Activated naive CD4-positive, alpha-beta T cell treated with anti-CD3 and anti-CD28 coated beads, Interleukin-2, amount 50 U/mL, for 24 hours (primary cell): ENCODE measurements around the gene EPHB3.

Experiments used
- H3K27ac Mint-ChIP-seq: one replicate; pipeline ENCODE4 v1.8.0; 2021; ENCODE audit warnings: mild to moderate bottlenecking, mixed read lengths
- H3K27me3 Mint-ChIP-seq: one replicate; pipeline ENCODE4 v1.8.0; 2021; ENCODE audit warnings: mixed read lengths
- H3K36me3 Mint-ChIP-seq: one replicate; pipeline ENCODE4 v1.8.0; 2021; ENCODE audit warnings: mixed read lengths
- H3K4me1 Mint-ChIP-seq: one replicate; pipeline ENCODE4 v1.8.0; 2021; ENCODE audit warnings: mixed read lengths
- H3K4me3 Mint-ChIP-seq: one replicate; pipeline ENCODE4 v1.8.0; 2021; ENCODE audit warnings: mild to moderate bottlenecking, mixed read lengths
- H3K9me3 Mint-ChIP-seq: one replicate; pipeline ENCODE4 v1.8.0; 2021; ENCODE audit warnings: mixed read lengths

EPHB3 gene

GRCh38 chr3:184561061-184561912 is at the start of gene EPHB3:
Gene EPHB3, plus strand, starts transcription at chr3:184561785. Its CDS starts 451 bp downstream, at chr3:184562236.
- Mint-ChIP-seq H3K4me3 (peak within 1 kb of the TSS; percentile 81), H3K4me1 (peaks cover 40% of the 10 kb centered on the region), H3K9me3 (no peaks in the 10 kb centered on the region), H3K27ac (peak within 1 kb of the TSS; percentile 52), H3K27me3 (peaks cover 18% of the 10 kb centered on the region), H3K36me3 (peaks cover 4% of the 10 kb centered on the region)

- no peaks in the 10 kb centered on the region for H3K36me3 Mint-ChIP-seq
- peaks cover 47% of the 10 kb centered on the region for H3K27me3 Mint-ChIP-seq
- no peaks in the 10 kb centered on the region for H3K9me3 Mint-ChIP-seq
- H3K4me3 Mint-ChIP-seq, result peak overlapping the region; percentile 24
- no peak overlapping the region for H3K27ac Mint-ChIP-seq
- H3K4me1 Mint-ChIP-seq, result peaks cover 5% of the 10 kb centered on the region
Measured at GRCh38 chr3:184512621-184513020, 49.0 kb upstream of the EPHB3 start.

- H3K4me1 Mint-ChIP-seq, result peaks cover 5% of the 10 kb centered on the region
- no peak overlapping the region for H3K27ac Mint-ChIP-seq
- peak overlapping the region; percentile 74 for H3K4me3 Mint-ChIP-seq
- H3K9me3 Mint-ChIP-seq, result no peaks in the 10 kb centered on the region
- H3K36me3 Mint-ChIP-seq, result no peaks in the 10 kb centered on the region
- H3K27me3 Mint-ChIP-seq, result peaks cover 49% of the 10 kb centered on the region
Measured at GRCh38 chr3:184513276-184514170, 48.1 kb upstream of the EPHB3 start.

- no peak overlapping the region for H3K27ac Mint-ChIP-seq
Measured at GRCh38 chr3:184514171-184514490, 47.5 kb upstream of the EPHB3 start.

GRCh38 chr3:184523825-184524615 is 37.6 kb upstream of the EPHB3 start:
- Mint-ChIP-seq H3K27me3 (peaks cover 6% of the 10 kb centered on the region), H3K27ac (no peak overlapping the region), H3K4me1 (peaks cover 16% of the 10 kb centered on the region), H3K4me3 (peak overlapping the region; percentile 30), H3K36me3 (no peaks in the 10 kb centered on the region), H3K9me3 (no peaks in the 10 kb centered on the region)

More at GRCh38 chr3:184514171-184514490, 47.5 kb upstream of the EPHB3 start:
- Mint-ChIP-seq H3K9me3 (no peaks in the 10 kb centered on the region), H3K36me3 (no peaks in the 10 kb centered on the region), H3K4me3 (peak overlapping the region; percentile 74), H3K27me3 (peaks cover 55% of the 10 kb centered on the region), H3K4me1 (peaks cover 5% of the 10 kb centered on the region)

GRCh38 chr3:184524981-184525336 is 36.6 kb upstream of the EPHB3 start:
- Mint-ChIP-seq H3K27ac (peak overlapping the region; percentile 53), H3K4me1 (peaks cover 16% of the 10 kb centered on the region), H3K9me3 (no peaks in the 10 kb centered on the region), H3K27me3 (peaks cover 4% of the 10 kb centered on the region), H3K4me3 (peak overlapping the region; percentile 91), H3K36me3 (no peaks in the 10 kb centered on the region)

- H3K4me1 Mint-ChIP-seq, result peaks cover 16% of the 10 kb centered on the region
- peak overlapping the region; percentile 53 for H3K27ac Mint-ChIP-seq
- H3K27me3 Mint-ChIP-seq, result peaks cover 4% of the 10 kb centered on the region
- H3K4me3 Mint-ChIP-seq, result peak overlapping the region; percentile 91
- H3K36me3 Mint-ChIP-seq, result no peaks in the 10 kb centered on the region
- no peaks in the 10 kb centered on the region for H3K9me3 Mint-ChIP-seq
Measured at GRCh38 chr3:184525337-184526087, 36.1 kb upstream of the EPHB3 start.

GRCh38 chr3:184526088-184526433 is 35.5 kb upstream of the EPHB3 start:
- Mint-ChIP-seq H3K4me3 (peak overlapping the region; percentile 47), H3K36me3 (no peaks in the 10 kb centered on the region), H3K4me1 (peaks cover 16% of the 10 kb centered on the region), H3K27ac (no peak overlapping the region), H3K9me3 (no peaks in the 10 kb centered on the region), H3K27me3 (peaks cover 4% of the 10 kb centered on the region)

GRCh38 chr3:184531626-184532280 is 29.8 kb upstream of the EPHB3 start:
- H3K4me1 Mint-ChIP-seq, result no peaks in the 10 kb centered on the region
- H3K9me3 Mint-ChIP-seq, result no peaks in the 10 kb centered on the region
- H3K36me3 Mint-ChIP-seq, result no peaks in the 10 kb centered on the region
- H3K4me3 Mint-ChIP-seq, result no peak overlapping the region
- no peaks in the 10 kb centered on the region for H3K27me3 Mint-ChIP-seq
- no peak overlapping the region for H3K27ac Mint-ChIP-seq

- Mint-ChIP-seq H3K4me1 (no peaks in the 10 kb centered on the region), H3K36me3 (no peaks in the 10 kb centered on the region), H3K4me3 (no peak overlapping the region), H3K27me3 (no peaks in the 10 kb centered on the region), H3K9me3 (no peaks in the 10 kb centered on the region), H3K27ac (no peak overlapping the region)
Measured at GRCh38 chr3:184532940-184533732, 28.4 kb upstream of the EPHB3 start.

- Mint-ChIP-seq H3K4me1 (peaks cover 4% of the 10 kb centered on the region), H3K27me3 (peaks cover 2% of the 10 kb centered on the region), H3K27ac (no peak overlapping the region)
Measured at GRCh38 chr3:184537885-184538665, 23.5 kb upstream of the EPHB3 start.

GRCh38 chr3:184538666-184539431 is 22.7 kb upstream of the EPHB3 start:
- no peak overlapping the region for H3K27ac Mint-ChIP-seq
- no peaks in the 10 kb centered on the region for H3K36me3 Mint-ChIP-seq
- peaks cover 2% of the 10 kb centered on the region for H3K27me3 Mint-ChIP-seq
- no peaks in the 10 kb centered on the region for H3K9me3 Mint-ChIP-seq
- peaks cover 9% of the 10 kb centered on the region for H3K4me1 Mint-ChIP-seq
- H3K4me3 Mint-ChIP-seq, result no peak overlapping the region

More at GRCh38 chr3:184537885-184538665, 23.5 kb upstream of the EPHB3 start:
- no peak overlapping the region for H3K4me3 Mint-ChIP-seq
- no peaks in the 10 kb centered on the region for H3K36me3 Mint-ChIP-seq
- no peaks in the 10 kb centered on the region for H3K9me3 Mint-ChIP-seq
